GM12891 (cell line): ENCODE results near the gene SNCA.

Experiments
- PAX5 ChIP-seq: IDR thresholded peaks from 2 replicates; pipeline ENCODE4 v1.6.1; 2011; ENCODE audit warnings: low read length, moderate library complexity, mild to moderate bottlenecking; ENCODE audit not compliant: insufficient read depth, severe bottlenecking
- POLR2A ChIP-seq: IDR thresholded peaks from 2 replicates; pipeline ENCODE4 v1.6.1; 2011; ENCODE audit warnings: low read depth, low read length, control low read depth
- POLR2AphosphoS5 ChIP-seq: IDR thresholded peaks from 2 replicates; pipeline ENCODE4 v1.6.1; 2011; ENCODE audit warnings: low read depth, low read length, control low read depth
- SPI1 ChIP-seq: IDR thresholded peaks from 2 replicates; pipeline ENCODE4 v1.6.1; 2011; ENCODE audit warnings: low read depth, low read length, control low read depth
- TAF1 ChIP-seq: IDR thresholded peaks from 2 replicates; pipeline ENCODE4 v1.6.1; 2011; ENCODE audit warnings: low read depth, low read length, control low read depth

GRCh38 chr4:89847571-89848325 lies 10.8 kb upstream of the SNCA start:
- TF ChIP-seq POLR2A (no peak), POLR2AphosphoS5 (no peak), PAX5 (no peak), TAF1 (no peak), SPI1 (no peak)
